Sigmoid colon (tissue), 3 donors: ENCODE results near the gene CDC14A.

ENCODE experiments used
- POLR2A ChIP-seq, 2 donors: fragments of 450-650 bp; IDR thresholded peaks; one replicate each; pipeline ENCODE4 v1.6.1; 2016; ENCODE audit warnings: antibody characterized with exemption in 2 of 2, mild to moderate bottlenecking in 2 of 2, moderate library complexity in 2 of 2
- TF ChIP-seq, protein P1 (sequence below), 4 experiments: fragments of 450-650 bp in 3 of 4; fragments of 200-600 bp in 1 of 4; IDR thresholded peaks; one replicate each; pipeline ENCODE4 v1.5.1; 2016 to 2019; ENCODE audit warnings: antibody characterized with exemption in 4 of 4, mild to moderate bottlenecking in 3 of 4, moderate library complexity in 2 of 4

DNA sequence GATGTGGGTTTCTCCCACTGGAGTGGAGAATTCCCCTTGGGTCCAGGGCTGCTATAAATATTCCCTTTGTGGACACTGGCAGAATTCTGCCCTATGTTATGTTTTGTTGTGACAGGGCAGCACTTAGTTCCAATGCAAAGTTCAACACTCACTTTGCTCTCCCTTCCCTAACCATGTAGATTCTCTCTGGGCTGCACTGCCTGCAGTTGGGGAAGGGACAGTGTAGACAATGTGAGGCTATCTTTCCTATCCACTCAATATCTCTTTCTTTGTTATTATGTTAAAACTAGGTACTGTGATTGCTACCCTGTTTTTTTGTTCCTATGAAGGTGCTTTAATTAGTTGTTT lies 205.3 kb downstream of the CDC14A start:
- TF ChIP-seq POLR2A (IDR thresholded peaks at IDR 0.05): no peak
- TF ChIP-seq, protein P1, sequence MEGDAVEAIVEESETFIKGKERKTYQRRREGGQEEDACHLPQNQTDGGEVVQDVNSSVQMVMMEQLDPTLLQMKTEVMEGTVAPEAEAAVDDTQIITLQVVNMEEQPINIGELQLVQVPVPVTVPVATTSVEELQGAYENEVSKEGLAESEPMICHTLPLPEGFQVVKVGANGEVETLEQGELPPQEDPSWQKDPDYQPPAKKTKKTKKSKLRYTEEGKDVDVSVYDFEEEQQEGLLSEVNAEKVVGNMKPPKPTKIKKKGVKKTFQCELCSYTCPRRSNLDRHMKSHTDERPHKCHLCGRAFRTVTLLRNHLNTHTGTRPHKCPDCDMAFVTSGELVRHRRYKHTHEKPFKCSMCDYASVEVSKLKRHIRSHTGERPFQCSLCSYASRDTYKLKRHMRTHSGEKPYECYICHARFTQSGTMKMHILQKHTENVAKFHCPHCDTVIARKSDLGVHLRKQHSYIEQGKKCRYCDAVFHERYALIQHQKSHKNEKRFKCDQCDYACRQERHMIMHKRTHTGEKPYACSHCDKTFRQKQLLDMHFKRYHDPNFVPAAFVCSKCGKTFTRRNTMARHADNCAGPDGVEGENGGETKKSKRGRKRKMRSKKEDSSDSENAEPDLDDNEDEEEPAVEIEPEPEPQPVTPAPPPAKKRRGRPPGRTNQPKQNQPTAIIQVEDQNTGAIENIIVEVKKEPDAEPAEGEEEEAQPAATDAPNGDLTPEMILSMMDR (IDR thresholded peaks at IDR 0.05): no peak
